Posterior vena cava (tissue), 2 donors: ENCODE results near the gene PARP9. TPM values are rescaled to one million over a fixed set of nuclear protein-coding genes. Genes with fewer than 3 reads are reported as not detected.
"Not testable (repeated sequence)": the region's sequence is repeated elsewhere in the genome, so short reads cannot be mapped to it uniquely, and the experiment has no call there.

ENCODE experiments used
- DNase-seq: peaks from one replicate; pipeline ENCODE4 v3.0.0-alpha.2; 2020; ENCODE audit warnings: low spot score
- intact Hi-C, 2 donors: fragments of 100-400 bp; cut with DNase I; formaldehyde crosslinking; loops; one replicate each; pipeline versions ENCODE4 v1.14.1 to v1.14.2; 2022 to 2023
- total RNA-seq, 2 donors: library from RNA; stranded (reverse); fragmentation: NEBNext Ultra II Directional; extraction: Animal tissue kit (Norgen Biotek cat#: 25700); gene quantifications; one replicate each; pipeline ENCODE4 v1.2.1, GENCODE V29; 2021
- donor health status: DM: yes; HTN: yes; CAD: no.
- donor health status: DM: yes; HTN: yes; CAD: no.

The PARP9 gene
- total RNA-seq, 2 donors from 2014 or later: 29.8 to 31.9 TPM

DNA sequence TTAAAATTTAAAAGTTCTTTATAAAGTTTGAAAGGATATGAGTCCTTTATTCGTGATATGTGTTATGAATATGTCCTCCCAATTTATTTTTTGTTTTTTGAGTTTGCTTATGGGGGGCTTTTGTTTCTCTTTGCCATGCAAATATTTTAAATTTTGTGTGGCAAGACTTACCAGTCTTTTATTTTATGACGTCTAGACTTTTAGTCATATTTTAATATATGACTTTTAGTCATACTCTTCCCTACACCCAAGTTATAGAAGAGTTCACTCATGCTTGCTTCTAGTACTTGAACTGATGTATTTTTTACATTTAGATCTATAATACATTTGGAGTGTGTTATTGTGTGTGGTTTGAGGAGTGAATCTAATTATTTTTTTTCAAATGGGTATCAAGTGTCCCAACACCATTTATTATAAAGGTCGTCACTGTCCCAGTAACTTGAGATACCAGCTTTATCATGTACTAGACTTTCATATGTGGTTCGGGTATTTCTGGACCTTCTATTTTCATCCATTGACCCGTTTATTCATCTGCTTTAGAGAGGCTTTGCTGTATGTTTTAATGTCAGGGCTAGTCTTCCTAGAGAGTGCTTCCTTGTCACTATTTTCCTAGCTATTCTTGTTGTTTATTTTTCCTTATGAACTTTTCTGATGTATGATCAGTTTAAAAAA is 14.1 kb upstream of the PARP9 start:
- DNase-seq: no peak
- intact Hi-C loops: no loop called here

DNA sequence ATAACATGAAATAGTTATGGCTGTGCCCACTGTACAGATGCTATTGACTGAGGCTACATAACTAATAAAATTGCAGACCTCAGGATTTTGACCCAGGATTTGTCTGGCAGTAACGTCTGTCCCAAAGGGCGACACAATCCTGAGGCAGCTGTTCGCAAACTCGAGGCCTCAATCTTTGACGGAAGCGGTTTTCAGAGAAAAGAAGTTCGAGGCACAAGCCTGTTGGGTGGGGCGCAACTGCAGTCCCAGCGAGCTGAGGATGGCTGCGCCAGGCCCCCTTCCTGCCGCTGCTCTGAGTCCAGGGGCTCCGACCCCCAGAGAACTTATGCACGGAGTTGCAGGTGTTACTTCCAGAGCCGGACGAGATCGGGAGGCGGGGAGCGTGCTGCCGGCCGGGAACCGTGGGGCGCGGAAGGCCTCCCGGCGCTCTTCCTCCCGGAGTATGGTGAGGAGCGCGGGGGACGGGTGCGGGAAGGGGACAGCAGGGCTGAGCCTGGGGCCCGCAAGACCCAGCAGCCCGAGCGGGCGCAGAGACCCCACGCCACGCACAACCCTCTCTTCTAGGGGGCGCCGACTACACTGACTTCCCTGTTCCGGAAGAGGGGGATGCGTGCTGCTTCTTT is 13.4 kb upstream of the PARP9 start, which contains the start of gene PARP15:
Gene PARP15 (plus strand): TSS at position 242 of the 623 bp plus-strand sequence. CDS start 18 bp downstream, at position 260.
- intact Hi-C loops: no loop called here
- peak; percentile 76 for DNase-seq

DNA sequence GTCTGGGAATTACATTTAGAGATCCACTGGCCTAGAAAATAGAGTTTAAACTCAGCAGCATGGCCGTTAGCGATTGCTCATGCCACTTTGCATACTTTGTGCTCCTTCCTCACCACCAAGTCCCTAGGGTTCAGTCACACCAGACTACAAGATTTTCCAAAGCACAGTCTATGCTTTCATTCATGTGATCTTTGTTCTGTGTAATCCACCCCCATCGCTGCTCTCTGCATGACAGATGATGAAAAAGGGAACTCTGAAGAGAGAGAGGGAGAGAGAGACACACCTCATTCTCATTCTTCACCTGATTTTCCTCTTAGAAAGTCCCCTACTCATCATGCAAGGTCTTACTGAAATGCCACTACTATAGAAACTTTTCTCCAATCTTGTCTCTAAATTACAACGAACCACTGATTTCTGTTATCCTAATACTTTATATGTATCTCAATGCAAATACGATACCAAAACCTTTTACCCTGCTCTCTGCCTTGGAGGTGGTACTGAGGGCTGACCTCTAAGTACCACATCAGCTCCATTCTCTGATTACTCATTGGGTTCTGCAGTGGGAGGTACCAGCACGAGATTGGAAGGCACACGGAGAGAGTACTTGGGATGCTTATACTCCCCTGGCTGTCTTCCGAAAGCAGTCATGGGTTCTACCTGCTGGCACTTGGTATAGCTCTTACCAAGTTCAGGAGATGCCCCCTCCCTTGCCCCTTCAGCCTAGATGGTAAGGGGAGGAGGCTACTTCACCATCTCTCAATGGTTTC is 12.3 kb upstream of the PARP9 start:
- intact Hi-C loops: no loop called here

DNA sequence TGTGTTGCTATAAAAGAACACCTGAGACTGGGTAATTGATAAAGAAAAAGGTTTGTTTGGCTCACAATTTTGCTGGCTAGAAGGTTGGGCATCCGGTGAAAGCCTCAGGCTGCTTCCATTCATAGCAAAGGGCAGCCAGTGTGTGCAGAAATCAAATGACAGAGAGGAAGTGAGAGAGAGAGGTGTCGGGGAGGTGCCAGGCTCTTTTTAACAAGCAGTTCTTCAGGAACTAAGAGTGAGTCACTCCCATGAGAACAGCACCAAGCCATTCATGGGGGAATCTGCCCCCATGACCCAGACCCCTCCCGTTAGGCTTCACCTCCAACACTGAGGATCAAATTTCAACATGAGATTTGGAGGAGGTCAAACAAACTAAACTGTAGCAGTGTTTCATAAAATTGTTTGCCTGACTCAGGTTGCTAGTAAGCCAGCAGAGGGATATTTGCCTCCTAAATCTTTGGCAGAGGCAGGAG is 8.9 kb upstream of the PARP9 start:
- no peak for DNase-seq
- intact Hi-C loops: no loop called here

More for the DNA sequence above, 12.3 kb upstream of the PARP9 start:
- DNase-seq: no peak

DNA sequence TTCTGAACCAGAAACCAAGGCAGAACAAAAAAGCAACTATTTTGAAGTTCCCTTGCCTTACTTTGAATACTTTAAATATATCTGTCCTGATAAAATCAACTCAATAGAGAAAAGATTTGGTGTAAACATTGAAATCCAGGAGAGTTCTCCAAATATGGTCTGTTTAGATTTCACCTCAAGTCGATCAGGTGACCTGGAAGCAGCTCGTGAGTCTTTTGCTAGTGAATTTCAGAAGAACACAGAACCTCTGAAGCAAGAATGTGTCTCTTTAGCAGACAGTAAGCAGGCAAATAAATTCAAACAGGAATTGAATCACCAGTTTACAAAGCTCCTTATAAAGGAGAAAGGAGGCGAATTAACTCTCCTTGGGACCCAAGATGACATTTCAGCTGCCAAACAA is 4.7 kb upstream of the PARP9 start:
- DNase-seq: no peak
- intact Hi-C loops: no loop called here

DNA sequence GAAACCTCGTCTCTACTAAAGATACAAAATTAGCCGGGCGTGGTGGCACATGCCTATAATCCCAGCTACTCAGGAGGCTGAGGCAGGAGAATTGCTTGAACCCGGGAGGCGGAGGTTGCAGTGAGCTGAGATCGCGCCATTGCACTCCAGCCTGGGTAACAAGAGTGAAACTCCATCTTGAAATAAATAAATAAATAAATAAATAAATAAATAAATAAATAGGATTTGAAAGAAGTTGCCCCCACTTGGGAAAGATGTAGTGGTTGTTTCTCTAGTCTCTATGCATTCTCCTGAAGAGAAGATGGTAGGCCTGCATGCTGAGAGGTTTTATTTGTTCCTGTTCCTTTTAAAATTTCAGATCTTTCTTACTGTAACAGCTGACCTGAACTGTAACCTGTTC is 4.0 kb upstream of the PARP9 start:
- intact Hi-C loops, DNase-seq: not testable (repeated sequence)

DNA sequence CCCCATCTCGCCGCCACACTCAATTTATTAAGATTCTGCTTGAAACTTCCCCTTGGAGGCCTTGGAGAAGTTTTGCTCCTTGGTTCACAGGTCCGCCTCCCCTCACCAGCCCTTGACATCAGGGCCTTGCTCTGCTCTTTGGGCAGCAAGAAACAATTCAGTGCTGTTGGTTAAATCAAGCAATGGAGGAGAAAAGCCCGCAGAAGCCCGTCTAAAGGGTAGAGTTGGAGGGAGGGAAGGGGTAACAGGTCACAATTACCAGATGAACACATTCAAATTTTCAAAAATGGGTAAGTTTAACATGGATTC is 429 bp downstream of the PARP9 start:
- DNase-seq: no peak
- intact Hi-C loops: loop anchor here (5.0 kb wide), 2 partner anchors 114 to 119 kb away; partner anchors contain the start of gene PARP14 (in 1 of the 2)

DNA sequence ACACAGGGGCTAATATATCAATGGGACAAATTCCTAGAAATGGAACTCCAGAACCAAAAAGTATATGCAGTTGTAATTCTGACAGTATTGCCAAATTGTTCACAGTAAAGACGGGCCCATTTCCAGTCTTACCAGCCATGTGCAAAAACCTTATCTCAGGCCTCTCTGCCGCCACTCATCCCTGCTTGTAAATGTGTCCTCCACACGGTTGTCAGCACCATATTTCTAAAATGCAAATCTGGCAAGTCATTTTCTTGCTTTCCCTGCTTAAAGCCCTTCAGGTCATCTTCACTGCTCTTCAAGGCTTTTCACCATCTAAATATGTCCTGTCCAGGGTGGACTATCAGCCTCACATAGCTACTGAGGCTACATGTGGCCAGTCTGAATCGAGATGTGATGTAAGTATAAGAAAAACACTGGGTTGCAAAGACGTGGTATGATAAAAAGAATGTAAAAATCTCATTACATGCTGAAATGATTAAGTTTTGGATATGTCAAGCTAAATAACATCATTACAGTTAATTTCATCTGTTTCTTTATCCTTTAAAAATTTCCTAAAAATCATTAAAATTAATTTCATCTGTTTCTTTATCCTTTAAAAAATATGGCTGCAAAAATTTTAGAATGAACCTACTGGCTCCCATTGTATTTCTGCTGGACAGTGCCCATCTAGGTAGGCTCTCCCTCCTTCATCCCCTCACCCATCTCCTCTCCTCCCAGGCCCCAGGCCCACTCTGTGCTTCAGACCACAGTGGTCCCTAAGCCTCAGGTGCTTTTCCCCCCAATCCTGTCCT is 980 bp downstream of the PARP9 start:
- intact Hi-C loops: loop anchor here (5.0 kb wide), 2 partner anchors 114 to 119 kb away; partner anchors contain the start of gene PARP14 (in 1 of the 2)
- no peak for DNase-seq

DNA sequence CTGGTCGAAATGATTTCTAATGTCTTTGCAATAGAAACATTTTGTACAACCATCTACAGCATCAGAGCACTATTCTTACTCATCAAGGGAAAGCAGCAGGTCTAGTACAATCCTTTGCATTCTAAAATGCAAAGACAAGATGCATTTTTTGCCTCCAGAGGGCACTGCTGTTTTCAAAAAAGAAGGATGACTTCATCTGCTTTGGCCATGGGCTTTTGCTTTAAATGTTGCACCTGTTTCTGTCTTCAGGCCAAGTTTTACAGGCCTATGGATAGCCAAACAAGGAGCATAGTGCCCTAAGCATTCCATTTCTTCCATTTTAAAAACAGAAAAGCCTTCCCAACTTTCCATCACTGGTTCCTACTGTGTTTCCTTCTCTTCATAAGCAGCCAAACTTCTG is 3.4 kb downstream of the PARP9 start:
- intact Hi-C loops: loop anchor here (5.0 kb wide), 2 partner anchors 117 to 122 kb away; partner anchors contain the start of gene PARP14 (in 1 of the 2)
- DNase-seq: no peak

DNA sequence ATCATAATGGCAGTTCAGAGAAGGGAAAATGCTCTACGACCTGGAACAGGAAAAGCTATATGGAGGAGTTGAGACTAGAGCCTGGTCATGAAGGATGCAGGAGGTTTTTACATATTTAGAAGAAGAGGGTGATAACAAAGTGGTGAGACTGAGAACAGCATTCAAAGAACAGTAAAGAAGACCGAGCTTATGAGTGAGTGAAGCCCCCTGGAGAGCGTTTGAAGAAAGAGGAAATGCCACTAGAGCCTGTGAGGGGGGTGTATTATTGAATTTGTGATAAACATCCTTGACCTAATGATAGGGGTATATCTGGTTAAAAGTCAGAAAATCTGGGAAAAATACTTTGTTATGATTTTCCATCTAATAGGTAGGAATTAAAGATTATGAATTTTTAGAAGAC is 4.2 kb downstream of the PARP9 start:
- intact Hi-C loops: loop anchor here (5.0 kb wide), 2 partner anchors 117 to 122 kb away; partner anchors contain the start of gene PARP14 (in 1 of the 2)
- DNase-seq: no peak

DNA sequence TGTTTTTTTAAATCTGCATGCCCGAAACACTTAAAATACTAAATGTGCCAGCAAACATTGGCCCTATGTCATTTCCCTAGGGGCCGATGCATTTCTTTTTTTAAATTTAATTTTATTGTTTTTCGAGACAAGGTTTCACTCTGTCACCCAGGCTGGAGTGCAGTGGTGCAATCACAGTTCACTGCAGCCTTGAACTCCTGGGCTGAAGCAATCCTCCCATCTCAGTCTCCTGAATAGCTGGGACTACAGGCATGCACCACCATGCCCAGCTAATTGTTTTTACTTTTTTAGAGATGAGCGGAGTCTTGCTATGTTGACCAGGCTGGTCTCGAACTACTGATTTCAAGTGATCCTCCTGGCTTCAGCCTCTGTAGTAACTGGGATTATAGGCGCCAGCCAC is 5.5 kb downstream of the PARP9 start:
- intact Hi-C loops: no loop called here
- no peak for DNase-seq

DNA sequence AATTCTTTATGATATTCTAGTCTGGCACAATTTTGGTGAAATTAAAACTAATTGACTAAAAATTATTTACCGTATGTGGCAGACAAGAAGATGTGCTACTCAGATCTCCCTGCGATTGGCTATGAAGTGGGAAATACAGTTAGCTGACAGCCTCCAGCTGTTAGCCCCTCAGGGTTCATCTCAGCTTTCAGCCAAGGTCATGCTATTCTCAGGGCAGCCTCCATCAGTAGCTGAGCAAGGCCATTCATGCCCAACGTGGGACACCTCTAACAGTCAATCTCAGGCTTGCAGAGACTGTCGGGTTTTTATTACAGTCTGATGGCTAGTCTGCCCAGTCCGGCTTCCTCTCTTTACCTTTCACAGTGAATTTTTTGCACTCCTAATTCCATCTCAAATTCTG is 6.7 kb downstream of the PARP9 start:
- DNase-seq: no peak
- intact Hi-C loops: no loop called here

DNA sequence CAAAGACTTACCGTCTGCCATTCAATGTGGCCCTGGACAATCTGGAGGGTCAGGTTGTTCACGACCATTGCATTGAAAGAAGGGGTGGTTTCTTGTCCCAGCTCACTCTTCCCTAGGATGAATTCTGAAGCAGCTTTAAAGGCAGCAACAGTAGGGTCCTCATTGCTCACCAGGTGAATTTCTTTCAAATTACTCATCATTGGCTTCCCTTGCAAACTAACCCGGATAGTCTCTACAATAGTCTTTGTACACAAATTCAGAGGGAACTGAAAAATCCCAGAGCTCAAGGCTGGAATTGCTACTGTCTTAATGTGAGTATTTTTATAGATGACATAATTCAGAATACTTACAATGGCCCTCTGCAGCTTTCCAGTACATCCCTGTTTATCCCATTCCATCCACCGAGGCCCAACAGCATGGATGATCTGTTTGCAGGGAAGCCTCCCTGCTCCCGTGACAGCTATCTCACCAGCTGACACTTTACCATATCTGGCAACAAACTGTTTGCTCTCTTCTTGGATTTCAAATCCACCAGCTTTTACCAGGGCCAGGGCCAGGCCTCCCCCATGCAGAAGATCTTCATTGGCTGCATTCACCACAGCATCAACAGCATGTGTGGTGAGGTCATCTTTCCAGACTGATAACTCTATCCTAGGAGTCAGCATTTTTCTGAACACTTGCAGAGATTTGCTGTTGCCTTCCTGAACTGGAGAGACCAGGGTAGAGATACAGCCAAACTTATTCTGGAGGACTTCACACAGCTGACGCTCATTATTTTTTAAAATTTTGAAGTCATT is 8.6 kb downstream of the PARP9 start:
- no peak for DNase-seq
- intact Hi-C loops: no loop called here

DNA sequence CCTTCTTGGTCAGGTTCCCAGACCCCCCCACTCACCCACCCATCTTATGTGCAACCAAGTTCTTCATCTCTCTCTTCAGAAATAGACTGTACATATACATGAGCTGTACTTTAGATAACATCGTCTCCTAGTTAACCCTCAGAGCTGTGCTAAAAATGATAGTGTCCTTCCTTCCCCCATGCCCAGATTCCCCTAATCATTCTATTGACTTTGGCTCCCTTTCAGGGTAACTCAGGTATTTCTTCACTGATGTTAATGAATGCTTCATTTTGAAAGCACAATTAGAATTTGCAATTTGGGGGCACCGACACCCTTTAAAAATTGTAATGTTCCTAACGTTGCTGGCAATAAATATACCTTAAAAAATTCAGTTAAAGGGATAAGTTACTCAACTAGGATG is 10.9 kb downstream of the PARP9 start:
- no peak for DNase-seq
- intact Hi-C loops: no loop called here

DNA sequence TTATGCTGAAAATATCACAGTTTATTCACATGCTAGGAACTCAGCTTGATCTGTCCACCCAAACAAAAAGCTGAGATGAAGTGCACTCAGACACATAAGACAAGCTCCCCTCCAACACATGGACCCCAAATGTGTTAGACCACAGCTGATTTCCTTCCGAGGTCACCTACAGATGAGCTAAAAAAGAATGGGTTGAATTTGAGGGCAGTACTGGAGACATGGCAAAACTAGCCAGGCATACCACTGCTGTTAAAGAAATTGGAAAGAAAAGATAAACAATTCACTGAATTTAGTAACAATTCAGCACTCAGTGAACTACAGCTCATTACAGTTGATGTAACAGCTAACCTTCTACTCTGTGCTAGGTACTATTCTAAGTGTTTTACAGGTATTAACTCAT is 15.5 kb downstream of the PARP9 start:
- no peak for DNase-seq
- intact Hi-C loops: no loop called here

DNA sequence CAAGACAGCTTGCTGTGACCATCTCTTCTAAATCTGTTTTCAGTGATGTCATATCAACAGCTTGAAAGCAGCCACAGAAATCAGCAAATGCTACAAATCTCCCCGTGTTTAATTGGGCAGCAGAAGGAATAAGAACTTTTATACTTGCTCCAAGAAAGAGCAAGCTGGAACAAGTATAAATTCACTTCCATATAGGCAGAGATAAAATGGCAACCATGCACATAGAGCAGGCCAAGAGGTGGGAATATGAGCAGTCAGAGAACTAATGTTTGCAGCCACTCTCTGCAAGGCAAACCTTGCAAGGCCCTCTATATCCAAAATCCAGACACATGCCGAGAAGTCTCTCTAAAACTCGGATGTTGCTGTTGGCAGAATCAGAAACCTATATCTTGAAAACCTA is 16.0 kb downstream of the PARP9 start:
- no peak for DNase-seq

DNA sequence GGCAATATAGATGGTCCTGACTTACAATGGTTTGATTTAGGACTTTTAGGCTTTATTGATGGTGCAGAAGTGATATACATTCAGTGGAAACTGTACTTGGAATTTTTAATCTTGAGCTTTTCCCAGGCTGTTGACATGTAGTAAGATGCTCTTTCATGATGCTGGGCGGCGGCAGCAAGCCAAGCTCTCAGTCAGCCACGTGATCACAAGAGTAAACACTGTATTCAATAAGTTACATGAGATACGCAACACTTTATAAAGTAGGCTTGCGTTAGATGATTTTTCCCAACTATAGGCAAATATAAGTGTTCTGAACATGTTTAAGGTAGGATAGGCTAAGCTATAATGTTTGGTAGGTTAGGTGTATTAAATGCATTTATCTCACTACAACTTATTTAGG is 17.9 kb downstream of the PARP9 start:
- intact Hi-C loops: no loop called here
- no peak for DNase-seq

More for the DNA sequence above, 16.0 kb downstream of the PARP9 start:
- intact Hi-C loops: no loop called here

DNA sequence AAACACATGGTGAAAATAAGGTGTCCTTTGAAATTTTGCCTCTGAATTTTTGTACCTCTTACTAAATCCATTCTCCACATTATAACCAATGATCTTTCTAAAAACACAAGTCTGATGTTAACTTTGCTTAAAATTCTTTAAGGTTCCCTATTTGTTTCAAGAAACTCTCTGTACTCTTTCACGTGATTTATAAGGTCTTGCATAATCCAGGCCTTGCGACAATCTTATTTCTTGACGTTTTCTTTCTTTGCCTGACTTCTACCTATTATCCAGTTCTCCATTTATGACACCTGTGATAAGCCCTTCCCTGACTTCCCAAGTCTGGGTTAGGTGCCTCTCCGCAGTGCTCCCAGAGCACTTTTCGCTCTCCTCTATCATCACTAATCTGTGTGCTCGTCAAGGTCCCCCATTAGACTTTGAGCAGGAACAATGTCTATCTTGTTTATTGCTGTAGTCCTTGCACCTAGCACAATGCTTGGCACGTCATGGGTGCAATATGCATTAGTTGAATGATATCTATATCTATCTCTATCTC is 25.1 kb downstream of the PARP9 start:
- intact Hi-C loops: no loop called here
- DNase-seq: no peak
